Astrocyte (in vitro differentiated cells and primary cell): ENCODE measurements around the gene ZBTB37.
"Not testable (repeated sequence)": the region's sequence is repeated elsewhere in the genome, so short reads cannot be mapped to it uniquely, and the experiment has no call there.

ENCODE experiments used
- EZH2 ChIP-seq: IDR thresholded peaks from 2 replicates; pipeline ENCODE4 v1.6.1; 2012; ENCODE audit warnings: mild to moderate bottlenecking, low read length, inconsistent platforms; ENCODE audit not compliant: insufficient read depth
- TF ChIP-seq, protein P1 (sequence below): IDR thresholded peaks from 2 replicates; pipeline ENCODE4 v1.5.1; 2011; ENCODE audit warnings: low read depth, mild to moderate bottlenecking, inconsistent platforms, low read length, moderate library complexity; ENCODE audit not compliant: insufficient read depth

GRCh38 chr1:173930541-173930940 is 62.4 kb downstream of the ZBTB37 start:
- TF ChIP-seq, protein P1, sequence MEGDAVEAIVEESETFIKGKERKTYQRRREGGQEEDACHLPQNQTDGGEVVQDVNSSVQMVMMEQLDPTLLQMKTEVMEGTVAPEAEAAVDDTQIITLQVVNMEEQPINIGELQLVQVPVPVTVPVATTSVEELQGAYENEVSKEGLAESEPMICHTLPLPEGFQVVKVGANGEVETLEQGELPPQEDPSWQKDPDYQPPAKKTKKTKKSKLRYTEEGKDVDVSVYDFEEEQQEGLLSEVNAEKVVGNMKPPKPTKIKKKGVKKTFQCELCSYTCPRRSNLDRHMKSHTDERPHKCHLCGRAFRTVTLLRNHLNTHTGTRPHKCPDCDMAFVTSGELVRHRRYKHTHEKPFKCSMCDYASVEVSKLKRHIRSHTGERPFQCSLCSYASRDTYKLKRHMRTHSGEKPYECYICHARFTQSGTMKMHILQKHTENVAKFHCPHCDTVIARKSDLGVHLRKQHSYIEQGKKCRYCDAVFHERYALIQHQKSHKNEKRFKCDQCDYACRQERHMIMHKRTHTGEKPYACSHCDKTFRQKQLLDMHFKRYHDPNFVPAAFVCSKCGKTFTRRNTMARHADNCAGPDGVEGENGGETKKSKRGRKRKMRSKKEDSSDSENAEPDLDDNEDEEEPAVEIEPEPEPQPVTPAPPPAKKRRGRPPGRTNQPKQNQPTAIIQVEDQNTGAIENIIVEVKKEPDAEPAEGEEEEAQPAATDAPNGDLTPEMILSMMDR, result not testable (repeated sequence)
- TF ChIP-seq EZH2, result not testable (repeated sequence)
